DND-41 (cell line): ENCODE results near the gene TBC1D13.

Experiments used
- CTCF ChIP-seq: IDR thresholded peaks from 2 replicates; pipeline ENCODE4 v1.5.1; 2012; ENCODE audit warnings: borderline replicate concordance, low read length, moderate library complexity, mild to moderate bottlenecking; ENCODE audit not compliant: poor library complexity, severe bottlenecking; ENCODE audit errors: extremely low read depth
- EZH2 ChIP-seq: IDR thresholded peaks from 3 replicates; pipeline ENCODE4 v1.6.1; 2012; ENCODE audit warnings: borderline replicate concordance, low read depth, mild to moderate bottlenecking, moderate library complexity, low read length, inconsistent platforms; ENCODE audit not compliant: severe bottlenecking

- TF ChIP-seq CTCF (no peak), EZH2 (no peak)
Observed at GRCh38 chr9:128809036-128809599, 22.1 kb downstream of the TBC1D13 start.
